RWPE2 (cell line): ENCODE results near the gene PON2.

ENCODE experiments used
- ATAC-seq: fragments of 200-7000 bp; cut with Tn5 transposase; 3 replicates; pipeline ENCODE4 v1.9.1; 2021; ENCODE audit warnings: low read depth
- DNase-seq: peaks from one replicate; pipeline ENCODE4 v3.0.0-alpha.2; 2020; ENCODE audit warnings: low spot score
- H3K27ac ChIP-seq: fragments of 450-650 bp; 2 replicates; pipeline ENCODE4 v1.5.1; 2017; ENCODE audit warnings: mild to moderate bottlenecking; ENCODE audit not compliant: poor library complexity, severe bottlenecking
- H3K27me3 ChIP-seq: fragments of 250-450 bp; sonication (Bioruptor Pico); 2 replicates; pipeline ENCODE4 v1.5.1; 2021; ENCODE audit warnings: mild to moderate bottlenecking, moderate library complexity; ENCODE audit not compliant: insufficient read depth, poor library complexity, severe bottlenecking
- H3K36me3 ChIP-seq: fragments of 250-450 bp; sonication (Bioruptor Pico); 2 replicates; pipeline ENCODE4 v1.5.1; 2020; ENCODE audit warnings: low read depth, mild to moderate bottlenecking, moderate library complexity
- H3K4me1 ChIP-seq: fragments of 250-450 bp; sonication (Bioruptor Pico); 2 replicates; pipeline ENCODE4 v1.5.1; 2021; ENCODE audit warnings: mild to moderate bottlenecking, moderate library complexity; ENCODE audit not compliant: insufficient read depth, poor library complexity, severe bottlenecking
- H3K4me3 ChIP-seq: fragments of 250-450 bp; sonication (Bioruptor Pico); 2 replicates; pipeline ENCODE4 v1.5.1; 2021; ENCODE audit warnings: mild to moderate bottlenecking, moderate library complexity; ENCODE audit not compliant: severe bottlenecking
- H3K9me3 ChIP-seq: fragments of 250-450 bp; sonication (Bioruptor Pico); 2 replicates; pipeline ENCODE4 v1.5.1; 2021; ENCODE audit warnings: mild to moderate bottlenecking, moderate library complexity; ENCODE audit not compliant: severe bottlenecking
- CTCF ChIP-seq: fragments of 450-650 bp; IDR thresholded peaks from one replicate; pipeline ENCODE4 v1.5.1; 2017; ENCODE audit warnings: mild to moderate bottlenecking, moderate library complexity; ENCODE audit not compliant: poor library complexity, severe bottlenecking

Gene PON2

DNA sequence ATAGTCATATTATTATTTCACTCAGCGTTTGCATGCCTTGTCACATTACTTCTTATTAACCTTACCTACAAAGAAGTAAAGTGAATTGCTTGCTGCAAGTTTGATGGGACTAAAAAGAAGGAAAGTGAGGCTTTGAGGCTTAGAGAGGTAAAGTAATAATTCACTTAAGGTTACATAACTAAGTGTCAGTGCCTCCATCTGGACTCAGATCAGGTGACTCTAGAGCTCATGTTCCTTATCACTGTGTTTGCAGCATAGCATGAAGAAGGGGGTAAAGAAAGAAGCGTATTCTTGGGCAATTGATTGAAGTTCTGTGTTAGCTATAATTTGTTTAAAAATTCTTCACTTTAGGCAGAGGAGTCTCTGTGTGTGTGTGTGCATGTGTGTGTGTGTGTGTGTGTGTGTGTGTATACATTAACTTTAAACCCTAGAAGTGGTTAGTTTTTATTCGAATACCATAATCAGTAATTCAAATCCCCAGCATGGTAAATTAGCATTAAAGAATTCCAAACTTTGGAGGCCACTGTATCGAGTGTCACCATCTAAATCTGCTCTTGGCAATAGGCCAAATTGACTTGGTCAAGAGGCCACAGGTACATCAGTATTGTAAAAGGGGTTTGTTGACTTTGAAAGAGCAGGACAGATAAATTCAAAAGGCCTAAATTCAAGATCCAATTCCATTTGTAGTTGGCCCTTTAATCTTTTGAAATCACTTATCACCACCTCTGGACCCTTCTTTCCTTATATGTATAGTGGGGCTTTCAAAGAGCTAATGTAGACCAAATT is 36.5 kb downstream of the PON2 start:
- ATAC-seq (no peak), DNase-seq (no peak)
- Histone ChIP-seq H3K27me3 (peaks cover 6% of the 10 kb centered on the region), H3K36me3 (no peaks in the 10 kb centered on the region), H3K9me3 (no peaks in the 10 kb centered on the region), H3K27ac (no peak overlapping the region), H3K4me3 (no peak overlapping the region), H3K4me1 (no peaks in the 10 kb centered on the region)
- TF ChIP-seq CTCF = no peak

- H3K4me1 ChIP-seq = no peaks in the 10 kb centered on the region
- H3K36me3 ChIP-seq = no peaks in the 10 kb centered on the region
- ATAC-seq = no peak
- H3K4me3 ChIP-seq = no peak overlapping the region
- DNase-seq = no peak
- H3K27ac ChIP-seq = no peak overlapping the region
- H3K9me3 ChIP-seq = no peaks in the 10 kb centered on the region
- peaks cover 6% of the 10 kb centered on the region for H3K27me3 ChIP-seq
- TF ChIP-seq CTCF = no peak
These were observed 37.4 kb downstream of the PON2 start for GRCh38 chr7:95397381-95397780.

- Histone ChIP-seq H3K27ac (no peak within 1 kb of the TSS), H3K9me3 (no peaks in the 10 kb centered on the region), H3K27me3 (peaks cover 6% of the 10 kb centered on the region), H3K4me3 (peak within 1 kb of the TSS; percentile 28), H3K36me3 (no peaks in the 10 kb centered on the region), H3K4me1 (no peaks in the 10 kb centered on the region)
- TF ChIP-seq CTCF = peak; percentile 34
- peak; percentile 83 for ATAC-seq
- no peak for DNase-seq
These were observed 38.4 kb downstream of the PON2 start, which contains the start of gene PON3 for GRCh38 chr7:95396136-95397032. TSS of gene PON3 (minus strand) at chr7:95396375. CDS start at chr7:95396350, 25 bp downstream.

DNA sequence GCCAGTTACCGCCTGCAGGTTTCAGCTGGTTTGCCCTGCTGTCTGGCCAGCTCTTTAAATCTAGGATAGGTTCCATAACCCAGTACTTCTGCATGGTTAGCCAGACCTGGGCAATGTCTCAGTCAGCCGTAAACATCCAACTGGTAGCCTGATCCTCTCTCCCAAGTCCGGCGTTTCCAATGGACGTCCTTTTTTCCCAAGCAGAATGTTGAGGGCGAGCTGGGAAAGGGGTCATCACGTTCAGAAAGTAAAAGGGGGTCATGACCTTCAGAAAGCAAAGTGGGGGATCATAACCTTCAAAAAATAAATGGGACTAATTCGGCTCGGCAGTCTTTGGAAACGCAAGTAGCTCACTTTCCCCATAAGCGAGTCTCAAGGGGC is 39.1 kb downstream of the PON2 start:
- peak overlapping the region; percentile 28 for H3K4me3 ChIP-seq
- ATAC-seq (no peak), DNase-seq (no peak)
- H3K27ac ChIP-seq = no peak overlapping the region
- H3K36me3 ChIP-seq = no peaks in the 10 kb centered on the region
- peaks cover 6% of the 10 kb centered on the region for H3K27me3 ChIP-seq
- H3K4me1 ChIP-seq = no peaks in the 10 kb centered on the region
- H3K9me3 ChIP-seq = no peaks in the 10 kb centered on the region
- no peak for TF ChIP-seq CTCF
